Kidney (tissue), 22 donors: ENCODE measurements around the gene PPFIBP1. TPM values are rescaled to one million over a fixed set of nuclear protein-coding genes. Genes with fewer than 3 reads are reported as not detected.

ENCODE experiments used
- DNase-seq, 5 donors: peaks; one replicate each; pipeline ENCODE4 v3.0.0-alpha.2; 2013 to 2020
- FAIRE-seq: peaks from 2 replicates; lab custom pipeline; 2012; peaks lifted over from hg19 to GRCh38; lab: Jason Lieb, UNC
- H3K27ac ChIP-seq, 2 donors: one replicate each; pipeline ENCODE4 v1.7.0; 2013; ENCODE audit warnings: low read depth in 2 of 2, low read length in 2 of 2, inconsistent platforms in 1 of 2
- H3K27me3 ChIP-seq: one replicate; pipeline ENCODE4 v1.7.1; 2013; ENCODE audit warnings: low read length, inconsistent platforms; ENCODE audit not compliant: control insufficient read depth, insufficient read depth
- H3K36me3 ChIP-seq, 3 donors: one replicate each; pipeline versions ENCODE4 v1.7.0 to v1.7.1; 2013; ENCODE audit warnings: low read length in 3 of 3, control low read depth in 1 of 3, inconsistent platforms in 1 of 3; ENCODE audit not compliant: insufficient read depth in 3 of 3, control insufficient read depth in 2 of 3
- H3K4me1 ChIP-seq, 3 donors: one replicate each; pipeline versions ENCODE4 v1.7.0 to v1.7.1; 2013; ENCODE audit warnings: low read length in 3 of 3, inconsistent platforms in 1 of 3, low read depth in 1 of 3; ENCODE audit not compliant: control insufficient read depth in 2 of 3, insufficient read depth in 2 of 3
- H3K4me3 ChIP-seq, 3 donors: one replicate each; pipeline versions ENCODE4 v1.7.0 to v1.8.1; 2013; ENCODE audit warnings: low read length in 3 of 3, control low read depth in 1 of 3, inconsistent platforms in 1 of 3
- H3K9ac ChIP-seq, 3 donors: one replicate each; pipeline versions ENCODE4 v1.7.0 to v1.7.1; 2013; ENCODE audit warnings: low read length in 3 of 3, control low read depth in 1 of 3, inconsistent platforms in 1 of 3
- H3K9me3 ChIP-seq, 3 donors: one replicate each; pipeline versions ENCODE4 v1.7.0 to v1.7.1; 2013; ENCODE audit warnings: low read length in 3 of 3, control low read depth in 1 of 3, inconsistent platforms in 1 of 3; ENCODE audit not compliant: control insufficient read depth in 2 of 3, insufficient read depth in 1 of 3
- intact Hi-C: fragments of 100-400 bp; cut with DNase I; formaldehyde crosslinking; loops from one replicate; pipeline ENCODE4 v1.11.1; 2022
- long read RNA-seq, 10 donors: library from polyadenylated mRNA in 1 of 10; unstranded in 1 of 10; transcript quantifications; one replicate each; pipeline ENCODE4 v2.0.0 and lab custom pipeline, GENCODE V29; 2021 to 2026
- polyA plus RNA-seq: library from polyadenylated mRNA; stranded (reverse); fragments of 350-450 nt; fragmentation: Illumina TruSeq; extraction: RNeasy Lipid Tissue Mini Kit (QIAGEN cat#74804); gene quantifications from one replicate; pipeline ENCODE4 v1.2.3, GENCODE V29; 2014; ENCODE audit warnings: low read depth, low replicate concordance; ENCODE audit not compliant: insufficient read depth
- total RNA-seq: library from RNA; stranded (reverse); fragmentation: NEBNext Ultra II Directional; extraction: Animal tissue kit (Norgen Biotek cat#: 25700); gene quantifications from one replicate; pipeline ENCODE4 v1.2.1, GENCODE V29; 2021
- TF ChIP-seq, protein P1 (sequence below): IDR thresholded peaks from 3 replicates; pipeline ENCODE4 v1.5.1; 2012; ENCODE audit warnings: mild to moderate bottlenecking, moderate library complexity, borderline replicate concordance; ENCODE audit not compliant: insufficient read depth; ENCODE audit errors: extremely low read depth
- donor health status: control.
- donor health status: control.
- donor health status: control.
- donor health status: control.
- donor health status: control.
- donor health status: DM: yes; HTN: yes; CAD: no.
- donor health status: Normal renal cell carcinoma (clear cell type).

Gene PPFIBP1
- 175 TPM for total RNA-seq
- polyA plus RNA-seq, result 12.7 TPM
- long read RNA-seq, donor 1, partial matches to known transcripts, result 0 of 2 reads
- long read RNA-seq, donor 1, other reads (novel, unspliced or antisense), result 0 of 2 reads
- long read RNA-seq, donor 2, transcript PPFIBP1-204 (6 exons, 875 nt), result major isoform, 6 of 17 reads
- long read RNA-seq, donor 2, partial matches to known transcripts, result 8 of 17 reads
- long read RNA-seq, donor 2, other reads (novel, unspliced or antisense), result 0 of 17 reads
- long read RNA-seq, donor 3, transcript PPFIBP1-216 (4 exons, 2,805 nt), result major isoform, 6 of 11 reads
- long read RNA-seq, donor 3, partial matches to known transcripts, result 0 of 11 reads
- long read RNA-seq, donor 3, other reads (novel, unspliced or antisense), result 0 of 11 reads
- long read RNA-seq, donor 4, partial matches to known transcripts, result 0 of 2 reads
- long read RNA-seq, donor 4, other reads (novel, unspliced or antisense), result 0 of 2 reads
- long read RNA-seq, donor 5, partial matches to known transcripts, result 0 of 1 reads
- long read RNA-seq, donor 5, other reads (novel, unspliced or antisense), result 0 of 1 reads
- long read RNA-seq, donor 6, result 0 reads
- long read RNA-seq, donor 7, partial matches to known transcripts, result 13 of 48 reads
- long read RNA-seq, donor 7, other reads (novel, unspliced or antisense), result 32 of 48 reads
- long read RNA-seq, donor 8, transcript PPFIBP1-216 (4 exons, 2,805 nt), result major isoform, 6 of 7 reads
- long read RNA-seq, donor 8, partial matches to known transcripts, result 0 of 7 reads
- long read RNA-seq, donor 8, other reads (novel, unspliced or antisense), result 0 of 7 reads
- long read RNA-seq, donor 9, partial matches to known transcripts, result 0 of 1 reads
- long read RNA-seq, donor 9, other reads (novel, unspliced or antisense), result 0 of 1 reads
- long read RNA-seq, donor 10, partial matches to known transcripts, result 0 of 4 reads
- long read RNA-seq, donor 10, other reads (novel, unspliced or antisense), result 0 of 4 reads

DNA sequence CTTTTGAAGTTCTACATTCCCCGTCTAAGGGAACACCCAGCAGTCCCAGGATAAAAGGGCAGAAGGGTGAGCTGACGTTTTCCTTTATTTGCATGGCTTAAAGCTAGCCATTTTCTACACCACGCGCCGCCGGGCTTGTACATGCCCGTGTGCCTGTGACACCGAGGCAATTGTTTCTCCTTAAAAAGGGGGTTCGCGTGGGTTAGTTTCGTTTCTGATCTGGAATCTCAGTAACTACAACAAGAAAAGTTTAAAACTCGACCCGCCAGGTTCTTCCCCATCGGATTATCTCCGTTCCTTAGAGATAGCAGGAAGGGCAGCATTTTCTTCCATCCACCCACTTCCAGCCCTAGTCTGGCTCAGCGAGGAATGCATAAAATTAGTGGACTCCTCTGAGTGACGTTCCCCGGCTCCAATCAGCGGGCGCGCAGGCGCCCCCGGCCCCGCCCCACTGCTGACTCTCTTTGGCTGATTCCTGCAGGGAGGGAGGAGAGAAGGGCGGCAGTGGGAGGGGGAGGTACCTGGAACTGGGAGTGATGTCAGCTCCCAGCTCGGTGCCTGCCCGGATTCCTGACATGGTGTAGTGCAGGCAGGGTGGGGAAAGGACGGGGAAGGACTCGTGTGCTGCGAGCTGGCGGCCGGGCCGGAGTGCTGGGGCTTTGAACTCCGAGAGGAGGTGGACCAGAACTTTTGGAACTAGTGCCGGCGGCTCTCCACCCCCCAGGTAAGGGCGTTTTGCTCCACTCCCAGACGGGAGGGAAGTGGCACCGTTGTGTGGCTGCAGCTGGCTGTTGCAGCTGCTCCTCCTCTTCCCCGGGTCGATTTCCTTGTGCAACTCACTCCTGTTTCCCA, at the start of gene PPFIBP1:
Gene PPFIBP1 (plus strand): TSS at position 565 of the 852 bp plus-strand sequence. CDS start 109,191 bp downstream, outside the sequence.
- FAIRE-seq (peak; percentile 87), DNase-seq (peak; percentile 99 to 100 (median 100))
- Histone ChIP-seq H3K9me3 (no peaks in the 10 kb centered on the region), H3K27me3 (no peaks in the 10 kb centered on the region), H3K4me3 (peak within 1 kb of the TSS; percentile 84 to 96 (median 95)), H3K36me3 (no peaks in the 10 kb centered on the region), H3K9ac (peak within 1 kb of the TSS; percentile 83 to 98 (median 89)), H3K27ac (peak within 1 kb of the TSS; percentile 96 to 98), H3K4me1 (peaks cover 5 to 13% (median 8%) of the 10 kb centered on the region in 3 donors)
- TF ChIP-seq, protein P1, sequence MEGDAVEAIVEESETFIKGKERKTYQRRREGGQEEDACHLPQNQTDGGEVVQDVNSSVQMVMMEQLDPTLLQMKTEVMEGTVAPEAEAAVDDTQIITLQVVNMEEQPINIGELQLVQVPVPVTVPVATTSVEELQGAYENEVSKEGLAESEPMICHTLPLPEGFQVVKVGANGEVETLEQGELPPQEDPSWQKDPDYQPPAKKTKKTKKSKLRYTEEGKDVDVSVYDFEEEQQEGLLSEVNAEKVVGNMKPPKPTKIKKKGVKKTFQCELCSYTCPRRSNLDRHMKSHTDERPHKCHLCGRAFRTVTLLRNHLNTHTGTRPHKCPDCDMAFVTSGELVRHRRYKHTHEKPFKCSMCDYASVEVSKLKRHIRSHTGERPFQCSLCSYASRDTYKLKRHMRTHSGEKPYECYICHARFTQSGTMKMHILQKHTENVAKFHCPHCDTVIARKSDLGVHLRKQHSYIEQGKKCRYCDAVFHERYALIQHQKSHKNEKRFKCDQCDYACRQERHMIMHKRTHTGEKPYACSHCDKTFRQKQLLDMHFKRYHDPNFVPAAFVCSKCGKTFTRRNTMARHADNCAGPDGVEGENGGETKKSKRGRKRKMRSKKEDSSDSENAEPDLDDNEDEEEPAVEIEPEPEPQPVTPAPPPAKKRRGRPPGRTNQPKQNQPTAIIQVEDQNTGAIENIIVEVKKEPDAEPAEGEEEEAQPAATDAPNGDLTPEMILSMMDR, result peak; percentile 4
- intact Hi-C loops, result no loop called here

DNA sequence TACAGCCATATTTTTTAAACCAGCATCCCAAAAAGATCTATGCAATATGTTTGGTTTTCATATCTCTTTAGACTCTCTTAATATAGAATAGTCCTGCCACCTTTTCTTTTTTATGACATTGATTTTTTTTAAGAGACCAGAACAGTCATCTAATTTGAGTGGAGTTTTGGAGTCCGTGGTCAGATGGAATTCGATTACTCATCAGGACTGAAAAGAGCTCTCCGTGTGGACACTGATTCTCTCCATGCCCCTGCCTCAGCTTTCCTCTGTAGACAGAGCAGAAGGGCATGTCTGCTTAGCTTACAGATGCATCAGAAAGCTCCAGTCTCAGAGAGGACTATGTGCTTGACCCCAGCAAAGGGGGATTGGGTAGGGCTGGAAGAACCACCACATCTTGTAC, 49.7 kb upstream of the PPFIBP1 start:
- H3K9me3 ChIP-seq, result peaks cover 0 to 24% (median 7%) of the 10 kb centered on the region in 3 donors
- H3K27ac ChIP-seq, result no peak overlapping the region
- no peak overlapping the region for H3K9ac ChIP-seq
- intact Hi-C loops, result no loop called here
- H3K4me3 ChIP-seq, result no peak overlapping the region
- FAIRE-seq (no peak), DNase-seq (no peak)
- TF ChIP-seq, protein P1, result no peak
- no peaks in the 10 kb centered on the region for H3K4me1 ChIP-seq
- no peaks in the 10 kb centered on the region for H3K27me3 ChIP-seq
- no peaks in the 10 kb centered on the region for H3K36me3 ChIP-seq

DNA sequence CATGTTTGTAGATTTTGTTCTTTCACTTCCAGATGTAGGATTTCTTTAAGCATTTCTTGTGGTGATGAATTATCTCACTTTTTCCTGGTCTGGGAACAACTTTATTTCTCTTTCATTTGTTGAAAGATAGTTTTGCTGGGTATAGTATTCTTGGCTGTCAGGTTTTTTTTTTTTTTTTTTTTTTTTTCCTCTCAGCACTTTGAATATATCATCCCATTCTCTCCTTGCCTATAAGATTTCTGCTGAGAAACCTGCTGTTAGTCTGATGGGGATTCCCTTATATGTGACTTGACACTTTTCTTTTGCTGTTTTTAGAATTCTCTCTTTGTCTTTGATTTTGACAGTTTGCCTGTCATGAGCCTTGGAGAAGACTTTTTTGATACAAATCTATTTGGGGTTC, 47.0 kb upstream of the PPFIBP1 start:
- Histone ChIP-seq H3K27ac (no peak overlapping the region), H3K27me3 (no peaks in the 10 kb centered on the region), H3K4me3 (no peak overlapping the region), H3K4me1 (no peaks in the 10 kb centered on the region), H3K36me3 (no peaks in the 10 kb centered on the region), H3K9me3 (peaks cover 0 to 24% (median 7%) of the 10 kb centered on the region in 3 donors), H3K9ac (no peak overlapping the region)
- DNase-seq, result no peak
- intact Hi-C loops, result no loop called here
- no peak for FAIRE-seq
- TF ChIP-seq, protein P1, result no peak
